H9 (cell line): ENCODE data around the gene KLK11. TPM values are rescaled to one million over a fixed set of nuclear protein-coding genes. Genes with fewer than 3 reads are reported as not detected.
A peak's percentile ranks its signal among the peaks of the same experiment; 100 is the strongest.

ENCODE experiments used
- DNase-seq: peaks from one replicate; pipeline ENCODE4 v3.0.0-alpha.2; 2017
- H2AFZ ChIP-seq: one replicate; pipeline ENCODE4 v1.6.1; 2013; ENCODE audit warnings: mild to moderate bottlenecking, low read length, control low read depth, moderate library complexity
- H2AK5ac ChIP-seq: 2 replicates; pipeline ENCODE4 v1.6.1; 2013; ENCODE audit warnings: low read length, control low read depth, mixed read lengths; ENCODE audit not compliant: insufficient read length
- H2BK120ac ChIP-seq: one replicate; pipeline ENCODE4 v1.6.1; 2013; ENCODE audit warnings: low read depth, mild to moderate bottlenecking, low read length, control low read depth, inconsistent platforms; ENCODE audit not compliant: poor library complexity, severe bottlenecking
- H2BK12ac ChIP-seq: 2 replicates; pipeline ENCODE4 v1.6.1; 2013; ENCODE audit warnings: low read length, control low read depth, mixed read lengths, low read depth; ENCODE audit not compliant: insufficient read length
- H2BK15ac ChIP-seq: 2 replicates; pipeline ENCODE4 v1.6.1; 2013; ENCODE audit warnings: low read depth, low read length, control low read depth
- H2BK20ac ChIP-seq: one replicate; pipeline ENCODE4 v1.6.1; 2013; ENCODE audit warnings: low read depth, mild to moderate bottlenecking, low read length, control low read depth, inconsistent platforms; ENCODE audit not compliant: poor library complexity, severe bottlenecking
- H2BK5ac ChIP-seq: 2 replicates; pipeline ENCODE4 v1.6.1; 2013; ENCODE audit warnings: low read length, control low read depth, mixed read lengths; ENCODE audit not compliant: insufficient read length
- H3K14ac ChIP-seq: 2 replicates; pipeline ENCODE4 v1.6.1; 2013; ENCODE audit warnings: low read length, control low read depth; ENCODE audit not compliant: insufficient read depth
- H3K18ac ChIP-seq: 2 replicates; pipeline ENCODE4 v1.6.1; 2013; ENCODE audit warnings: low read depth, mild to moderate bottlenecking, mixed read lengths, low read length, control low read depth; ENCODE audit not compliant: insufficient read length
- H3K23ac ChIP-seq: 2 replicates; pipeline ENCODE4 v1.6.1; 2013; ENCODE audit warnings: low read length, control low read depth, mixed read lengths, low read depth; ENCODE audit not compliant: insufficient read length
- H3K23me2 ChIP-seq: 2 replicates; pipeline ENCODE4 v1.6.1; 2013; ENCODE audit warnings: low read depth, mild to moderate bottlenecking, mixed read lengths, low read length, control low read depth; ENCODE audit not compliant: insufficient read length, poor library complexity, severe bottlenecking
- H3K27ac ChIP-seq: 2 replicates; pipeline ENCODE4 v1.5.1; 2013; ENCODE audit warnings: low read length, control low read depth, mixed read lengths, low read depth; ENCODE audit not compliant: insufficient read length
- H3K27me3 ChIP-seq: 2 replicates; pipeline ENCODE4 v1.6.1; 2013; ENCODE audit warnings: low read length, control low read depth, inconsistent platforms; ENCODE audit not compliant: insufficient read depth
- H3K4ac ChIP-seq: 2 replicates; pipeline ENCODE4 v1.6.1; 2013; ENCODE audit warnings: low read depth, mild to moderate bottlenecking, control low read depth, inconsistent platforms, low read length, moderate library complexity
- H3K4me1 ChIP-seq: 2 replicates; pipeline ENCODE4 v1.6.1; 2013; ENCODE audit warnings: low read length, control low read depth, inconsistent platforms; ENCODE audit not compliant: insufficient read depth
- H3K4me2 ChIP-seq: 2 replicates; pipeline ENCODE4 v1.6.1; 2013; ENCODE audit warnings: low read length, control low read depth, mixed read lengths; ENCODE audit not compliant: insufficient read length, insufficient read depth
- H3K56ac ChIP-seq: 2 replicates; pipeline ENCODE4 v1.6.1; 2013; ENCODE audit warnings: low read depth, mild to moderate bottlenecking, mixed read lengths, low read length, control low read depth; ENCODE audit not compliant: insufficient read length
- H3K79me1 ChIP-seq: 2 replicates; pipeline ENCODE4 v1.6.1; 2013; ENCODE audit warnings: low read depth, mild to moderate bottlenecking, moderate library complexity, low read length, control low read depth, inconsistent platforms; ENCODE audit not compliant: insufficient read depth, poor library complexity, severe bottlenecking
- H3K79me2 ChIP-seq: 2 replicates; pipeline ENCODE4 v1.6.1; 2013; ENCODE audit warnings: low read length, control low read depth, inconsistent platforms; ENCODE audit not compliant: insufficient read depth
- H3K9ac ChIP-seq: 2 replicates; pipeline ENCODE4 v1.6.1; 2013; ENCODE audit warnings: low read length, control low read depth, mixed read lengths; ENCODE audit not compliant: insufficient read length; ENCODE audit errors: extremely low read depth
- H3K9me3 ChIP-seq: one replicate; pipeline ENCODE4 v1.6.1; 2013; ENCODE audit warnings: low read depth, low read length, inconsistent platforms; ENCODE audit not compliant: control insufficient read depth
- H3T11ph ChIP-seq: one replicate; pipeline ENCODE4 v1.6.1; 2013; ENCODE audit warnings: mild to moderate bottlenecking, low read length, control low read depth, inconsistent platforms
- H4K20me1 ChIP-seq: one replicate; pipeline ENCODE4 v1.6.1; 2013; ENCODE audit not compliant: control insufficient read depth, insufficient read length, insufficient read depth
- H4K5ac ChIP-seq: 2 replicates; pipeline ENCODE4 v1.6.1; 2013; ENCODE audit warnings: low read depth, mild to moderate bottlenecking, mixed read lengths, low read length, control low read depth; ENCODE audit not compliant: insufficient read length
- H4K8ac ChIP-seq: replicated peaks from 2 replicates; pipeline ENCODE4 v1.6.1; 2013; ENCODE audit warnings: low read length, control low read depth, mixed read lengths, low read depth; ENCODE audit not compliant: insufficient read length
- H4K91ac ChIP-seq: 2 replicates; pipeline ENCODE4 v1.6.1; 2013; ENCODE audit warnings: low read depth, mild to moderate bottlenecking, moderate library complexity, mixed read lengths, low read length, control low read depth; ENCODE audit not compliant: insufficient read length
- H3K27ac Mint-ChIP-seq, 3 experiments: 2 replicates in 2 of 3; 3 replicates in 1 of 3; pipeline ENCODE4 v1.8.0; 2020 to 2021; ENCODE audit warnings: mixed read lengths in 3 of 3, mild to moderate bottlenecking in 1 of 3, moderate library complexity in 1 of 3
- H3K27me3 Mint-ChIP-seq: 2 replicates; pipeline ENCODE4 v1.8.0; 2021; ENCODE audit warnings: low read depth, mild to moderate bottlenecking, moderate library complexity, mixed read lengths
- H3K36me3 Mint-ChIP-seq, 3 experiments: 2 replicates in 2 of 3; 3 replicates in 1 of 3; pipeline ENCODE4 v1.8.0; 2020 to 2021; ENCODE audit warnings: low read depth in 3 of 3, mixed read lengths in 3 of 3; ENCODE audit not compliant: insufficient read depth in 1 of 3
- H3K4me1 Mint-ChIP-seq, 2 experiments: 2 replicates each; pipeline ENCODE4 v1.8.0; 2020; ENCODE audit warnings: mixed read lengths in 2 of 2
- H3K4me3 Mint-ChIP-seq, 2 experiments: 2 replicates in 1 of 2; 3 replicates in 1 of 2; pipeline ENCODE4 v1.8.0; 2020 to 2021; ENCODE audit warnings: mild to moderate bottlenecking in 2 of 2, mixed read lengths in 2 of 2, moderate library complexity in 1 of 2
- H3K9me3 Mint-ChIP-seq, 2 experiments: 2 replicates in 1 of 2; 3 replicates in 1 of 2; pipeline ENCODE4 v1.8.0; 2020; ENCODE audit warnings: mild to moderate bottlenecking in 2 of 2, mixed read lengths in 2 of 2, moderate library complexity in 1 of 2
- WGBS: extraction: QIAGEN DNeasy Blood & Tissue Kit; methylation state at CpG from one replicate; pipeline ENCODE4 v1.1.7; 2013; ENCODE audit warnings: missing lambda C conversion rate, low lambda C conversion rate, mixed read lengths; ENCODE audit not compliant: insufficient read length; ENCODE audit errors: extremely low coverage; 5-methylcytosine and 5-hydroxymethylcytosine counted together
- total RNA-seq: library from RNA; stranded (reverse); gene quantifications from 2 replicates; pipeline ENCODE4 v1.2.1, GENCODE V29; 2021
- TF ChIP-seq, protein P1 (sequence below): fragments of 200-600 bp; sonication (generic); conservative IDR thresholded peaks from 3 replicates; pipeline ENCODE4 v1.8.0; 2021; ENCODE audit warnings: antibody characterized with exemption, mild to moderate bottlenecking

Gene KLK11
- total RNA-seq, 1 experiment from 2014 or later, result not detected

DNA sequence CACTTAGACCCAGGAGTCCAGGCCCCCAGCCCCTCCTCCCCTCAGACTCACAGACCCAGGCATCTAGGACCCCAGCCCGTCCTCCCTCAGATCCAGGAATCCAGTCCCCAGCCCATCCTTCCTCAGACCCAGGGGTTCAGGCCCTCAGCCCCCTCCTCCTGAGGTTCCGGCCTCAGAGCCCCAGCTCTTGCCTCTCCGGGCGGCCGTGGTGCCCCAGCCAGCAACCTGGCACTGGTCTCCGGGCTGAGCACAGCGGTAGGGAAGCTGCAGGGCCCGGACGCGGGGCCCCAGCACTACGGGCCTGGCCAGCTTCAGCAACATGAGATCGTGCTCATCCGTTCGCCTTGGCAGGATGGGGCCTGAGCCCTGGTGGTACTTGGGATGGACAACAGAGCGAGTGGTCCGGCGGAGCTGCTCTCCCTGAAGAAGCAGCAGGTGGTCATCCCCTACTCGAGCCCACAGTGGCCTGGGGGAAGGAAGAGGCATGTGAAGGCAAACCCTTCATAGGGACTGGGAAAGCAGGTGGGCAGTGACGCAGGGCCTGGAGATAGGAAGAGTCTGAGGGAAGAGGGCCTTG is 10.6 kb downstream of the KLK11 start:
- Histone ChIP-seq H2AFZ (no peak overlapping the region), H2BK20ac (no peak overlapping the region), H4K5ac (no peak overlapping the region), H4K91ac (no peak overlapping the region), H3K9me3 (no peaks in the 10 kb centered on the region), H3K23me2 (peaks cover 16% of the 10 kb centered on the region), H2BK15ac (no peak overlapping the region), H3T11ph (no peak overlapping the region), H3K27me3 (no peaks in the 10 kb centered on the region; the same call in 1 of the 2 replicates), H3K4ac (no peak overlapping the region), H3K27ac (no peak overlapping the region), H3K79me1 (no peaks in the 10 kb centered on the region), H3K18ac (no peak overlapping the region), H3K56ac (no peak overlapping the region), H3K4me1 (no peaks in the 10 kb centered on the region), H4K8ac (no peak overlapping the region), H3K9ac (no peak overlapping the region), H3K79me2 (no peaks in the 10 kb centered on the region), H2BK120ac (no peak overlapping the region), H2BK12ac (no peak overlapping the region), H2AK5ac (no peak overlapping the region), H4K20me1 (no peaks in the 10 kb centered on the region), H2BK5ac (no peak overlapping the region), H3K23ac (no peak overlapping the region), H3K14ac (no peak overlapping the region), H3K4me2 (no peak overlapping the region)
- Mint-ChIP-seq H3K9me3 (peaks cover 0 to 13% of the 10 kb centered on the region in 2 experiments; a peak in 4 of 5 replicates), H3K27ac (no peak overlapping the region), H3K36me3 (peaks cover 0 to 2% (median 0%) of the 10 kb centered on the region in 3 experiments; a peak in 2 of 7 replicates), H3K4me3 (peak overlapping the region; percentile 19 to 73; a peak in 4 of 5 replicates), H3K4me1 (peaks cover 8 to 18% of the 10 kb centered on the region in 2 experiments), H3K27me3 (peaks cover 75% of the 10 kb centered on the region)
- TF ChIP-seq, protein P1, sequence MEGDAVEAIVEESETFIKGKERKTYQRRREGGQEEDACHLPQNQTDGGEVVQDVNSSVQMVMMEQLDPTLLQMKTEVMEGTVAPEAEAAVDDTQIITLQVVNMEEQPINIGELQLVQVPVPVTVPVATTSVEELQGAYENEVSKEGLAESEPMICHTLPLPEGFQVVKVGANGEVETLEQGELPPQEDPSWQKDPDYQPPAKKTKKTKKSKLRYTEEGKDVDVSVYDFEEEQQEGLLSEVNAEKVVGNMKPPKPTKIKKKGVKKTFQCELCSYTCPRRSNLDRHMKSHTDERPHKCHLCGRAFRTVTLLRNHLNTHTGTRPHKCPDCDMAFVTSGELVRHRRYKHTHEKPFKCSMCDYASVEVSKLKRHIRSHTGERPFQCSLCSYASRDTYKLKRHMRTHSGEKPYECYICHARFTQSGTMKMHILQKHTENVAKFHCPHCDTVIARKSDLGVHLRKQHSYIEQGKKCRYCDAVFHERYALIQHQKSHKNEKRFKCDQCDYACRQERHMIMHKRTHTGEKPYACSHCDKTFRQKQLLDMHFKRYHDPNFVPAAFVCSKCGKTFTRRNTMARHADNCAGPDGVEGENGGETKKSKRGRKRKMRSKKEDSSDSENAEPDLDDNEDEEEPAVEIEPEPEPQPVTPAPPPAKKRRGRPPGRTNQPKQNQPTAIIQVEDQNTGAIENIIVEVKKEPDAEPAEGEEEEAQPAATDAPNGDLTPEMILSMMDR, result no peak
- no CpG with 5 or more reads among the region's 19 CpGs for WGBS
- DNase-seq, result no peak
